Fibroblast of mammary gland (primary cell): ENCODE data around the gene PRPF19.
A peak's percentile ranks its signal among the peaks of the same experiment; 100 is the strongest.

Experiments
- DNase-seq: peaks from one replicate; pipeline ENCODE4 v3.0.0-alpha.2; 2010; ENCODE audit warnings: low read depth
- H3K4me3 ChIP-seq: 2 replicates; pipeline ENCODE4 v1.5.1; 2011; ENCODE audit warnings: low read depth, mild to moderate bottlenecking, low read length, moderate library complexity; ENCODE audit not compliant: control insufficient read depth
- CTCF ChIP-seq: conservative IDR thresholded peaks from 2 replicates; pipeline ENCODE4 v1.5.1; 2011; ENCODE audit warnings: low read depth, low read length, inconsistent platforms; ENCODE audit not compliant: control insufficient read depth, insufficient read depth

Gene PRPF19

GRCh38 chr11:60929764-60930163 is 23.4 kb upstream of the PRPF19 start:
- no peak for DNase-seq
- no peak overlapping the region for H3K4me3 ChIP-seq
- TF ChIP-seq CTCF: no peak

- H3K4me3 ChIP-seq: no peak overlapping the region
- TF ChIP-seq CTCF: no peak
- no peak for DNase-seq
Observed at GRCh38 chr11:60928563-60929001, 22.2 kb upstream of the PRPF19 start.

GRCh38 chr11:60927600-60927999 is 21.2 kb upstream of the PRPF19 start:
- DNase-seq: no peak
- TF ChIP-seq CTCF: no peak
- H3K4me3 ChIP-seq: no peak overlapping the region

GRCh38 chr11:60927061-60927592 is 20.7 kb upstream of the PRPF19 start:
- TF ChIP-seq CTCF: no peak
- H3K4me3 ChIP-seq: no peak overlapping the region
- DNase-seq: no peak

GRCh38 chr11:60926500-60926899 is 20.1 kb upstream of the PRPF19 start:
- no peak overlapping the region for H3K4me3 ChIP-seq
- no peak for DNase-seq
- no peak for TF ChIP-seq CTCF

- no peak for TF ChIP-seq CTCF
- DNase-seq: peak; percentile 71
- H3K4me3 ChIP-seq: no peak overlapping the region
Observed at GRCh38 chr11:60925868-60926267, 19.5 kb upstream of the PRPF19 start.
